Stimulated activated CD8-positive, alpha-beta memory T cell treated with anti-CD3 and anti-CD28 coated beads, Interleukin-12 subunit alpha, Interleukin-12 subunit beta, amount 100 ng/mL, for 4 hours (primary cell): ENCODE measurements around the gene HSPA1A.
A peak's percentile ranks its signal among the peaks of the same experiment; 100 is the strongest.
"Not testable (repeated sequence)": the region's sequence is repeated elsewhere in the genome, so short reads cannot be mapped to it uniquely, and the experiment has no call there.

ENCODE experiments used
- DNase-seq: peaks from one replicate; pipeline ENCODE4 v3.0.0-alpha.2; 2020; ENCODE audit warnings: low read depth

HSPA1A gene

GRCh38 chr6:31811645-31812044 lies 3.7 kb upstream of the HSPA1A start:
- DNase-seq: no peak

GRCh38 chr6:31813465-31813849 lies 1.9 kb upstream of the HSPA1A start:
- DNase-seq: no peak

GRCh38 chr6:31814677-31815024 lies 692 bp upstream of the HSPA1A start:
- no peak for DNase-seq

GRCh38 chr6:31817133-31817928 lies 2.0 kb downstream of the HSPA1A start:
- not testable (repeated sequence) for DNase-seq

- not testable (repeated sequence) for DNase-seq
Measured at GRCh38 chr6:31817929-31818511, 2.7 kb downstream of the HSPA1A start.

- no peak for DNase-seq
Measured at GRCh38 chr6:31819871-31820299, 4.5 kb downstream of the HSPA1A start.

GRCh38 chr6:31820399-31820798 lies 5.1 kb downstream of the HSPA1A start:
- not testable (repeated sequence) for DNase-seq

- peak; percentile 47 for DNase-seq
Measured at GRCh38 chr6:31821301-31822035, 6.1 kb downstream of the HSPA1A start.

- DNase-seq: peak; percentile 51
Measured at GRCh38 chr6:31822036-31822821, 6.9 kb downstream of the HSPA1A start.

GRCh38 chr6:31823592-31824196 lies 8.4 kb downstream of the HSPA1A start:
- DNase-seq: not testable (repeated sequence)

GRCh38 chr6:31825553-31825952 lies 10.2 kb downstream of the HSPA1A start:
- DNase-seq: no peak

GRCh38 chr6:31826793-31827285 lies 11.5 kb downstream of the HSPA1A start:
- no peak for DNase-seq

- peak; percentile 83 for DNase-seq
Measured at GRCh38 chr6:31827286-31828079, 12.1 kb downstream of the HSPA1A start, which contains the start of gene HSPA1B. Gene HSPA1B, plus strand, starts transcription at chr6:31827738. Its CDS starts 213 bp downstream, at chr6:31827951.

GRCh38 chr6:31829633-31830283 lies 14.4 kb downstream of the HSPA1A start:
- no peak for DNase-seq

- no peak for DNase-seq
Measured at GRCh38 chr6:31830886-31831335, 15.6 kb downstream of the HSPA1A start.

GRCh38 chr6:31831350-31832215 lies 16.2 kb downstream of the HSPA1A start:
- DNase-seq: no peak

- DNase-seq: peak; percentile 61
Measured at GRCh38 chr6:31834367-31835250, 19.3 kb downstream of the HSPA1A start.

GRCh38 chr6:31836047-31836473 lies 20.7 kb downstream of the HSPA1A start:
- no peak for DNase-seq
